Large intestine (tissue), 3 donors: Measurements from ENCODE around the gene ZIC4. TPM values are rescaled to one million over a fixed set of nuclear protein-coding genes. Genes with fewer than 3 reads are reported as not detected.

Source experiments
- DNase-seq, 2 donors: peaks; one replicate each; pipeline versions ENCODE4 v3.0.0 to v3.0.0-alpha.2; 2013
- H3K27ac ChIP-seq: one replicate; pipeline ENCODE4 v1.5.1; 2013; ENCODE audit warnings: low read length
- H3K27me3 ChIP-seq: 2 replicates; pipeline ENCODE4 v1.6.1; 2013; ENCODE audit warnings: low read length; ENCODE audit not compliant: control insufficient read depth, insufficient read depth
- H3K36me3 ChIP-seq: 2 replicates; pipeline ENCODE4 v1.6.1; 2013; ENCODE audit warnings: low read length; ENCODE audit not compliant: control insufficient read depth, insufficient read depth
- H3K4me1 ChIP-seq: one replicate; pipeline ENCODE4 v1.6.1; 2013; ENCODE audit warnings: low read length; ENCODE audit not compliant: control insufficient read depth, insufficient read depth
- H3K4me3 ChIP-seq: one replicate; pipeline ENCODE4 v1.5.1; 2013; ENCODE audit warnings: low read length
- H3K9me3 ChIP-seq: one replicate; pipeline ENCODE4 v1.6.1; 2013; ENCODE audit warnings: mild to moderate bottlenecking, low read depth, low read length, moderate library complexity; ENCODE audit not compliant: control insufficient read depth
- WGBS: methylation state at CpG from one replicate; pipeline ENCODE4 v1.1.5; 2013; ENCODE audit warnings: low lambda C conversion rate; ENCODE audit not compliant: insufficient coverage; 5-methylcytosine and 5-hydroxymethylcytosine counted together
- polyA plus RNA-seq: library from polyadenylated mRNA; unstranded; fragments of 120-200 nt; gene quantifications from one replicate; pipeline ENCODE4 v1.2.1, GENCODE V29; 2013

Gene ZIC4
- polyA plus RNA-seq, 1 donor = not detected

GRCh38 chr3:147368151-147368550, 38.2 kb downstream of the ZIC4 start:
- WGBS = 0% methylated on average over 1 of the region's 2 CpGs
- Histone ChIP-seq H3K9me3 (peaks cover 2% of the 10 kb centered on the region), H3K4me3 (no peak overlapping the region), H3K27ac (no peak overlapping the region), H3K36me3 (no peaks in the 10 kb centered on the region), H3K27me3 (peaks cover 85% of the 10 kb centered on the region), H3K4me1 (no peaks in the 10 kb centered on the region)
- no peak for DNase-seq

GRCh38 chr3:147367676-147368075, 38.7 kb downstream of the ZIC4 start:
- no CpG with 5 or more reads among the region's 1 CpG for WGBS

DNA sequence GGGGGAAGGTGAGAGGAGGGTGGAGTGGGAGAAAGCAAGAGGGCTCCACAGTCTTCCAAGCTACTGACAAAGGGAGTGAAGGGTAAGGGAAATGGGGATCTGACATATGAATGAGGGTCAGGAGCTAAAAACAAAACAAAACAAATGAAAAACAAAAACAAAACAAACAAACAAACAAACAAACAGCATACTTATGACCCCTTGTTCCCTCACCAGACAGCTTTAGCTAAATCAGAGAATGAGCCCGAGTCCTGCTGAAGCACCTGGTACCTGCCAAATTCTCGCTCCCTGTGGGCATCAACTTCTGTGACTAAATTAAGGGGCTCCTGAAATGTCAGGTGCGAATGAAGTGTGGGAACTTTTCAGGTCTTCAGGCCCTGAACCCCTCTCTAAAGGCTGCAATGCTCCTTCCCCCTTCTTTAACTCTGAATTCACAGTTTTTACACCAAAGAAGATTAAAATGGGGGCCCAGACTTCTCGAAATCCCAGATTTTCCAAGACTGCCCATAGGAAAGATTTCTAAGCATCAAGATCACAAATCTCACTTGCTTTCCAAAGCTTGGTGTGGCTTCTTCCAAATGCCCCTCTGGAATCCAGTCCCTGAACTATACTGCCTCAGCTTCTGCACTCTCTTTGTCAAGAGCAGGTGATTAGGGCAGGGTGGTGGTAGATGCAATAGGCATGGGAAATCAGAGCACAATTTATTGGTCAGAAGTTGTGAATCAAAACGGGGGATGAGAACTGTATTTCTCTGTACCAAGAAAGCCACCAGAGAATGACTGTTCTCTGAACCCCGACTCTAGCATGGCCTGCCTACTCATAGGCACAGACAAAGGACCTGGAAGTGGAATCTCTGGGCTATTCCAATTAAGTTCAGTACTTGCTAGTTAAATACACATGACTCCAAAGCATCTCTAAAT, 40.9 kb downstream of the ZIC4 start:
- WGBS = 80% methylated on average over 1 of the region's 6 CpGs
- Histone ChIP-seq H3K9me3 (peaks cover 2% of the 10 kb centered on the region), H3K4me1 (no peaks in the 10 kb centered on the region), H3K27ac (no peak overlapping the region), H3K4me3 (no peak overlapping the region), H3K36me3 (no peaks in the 10 kb centered on the region), H3K27me3 (peaks cover 77% of the 10 kb centered on the region)
- DNase-seq = no peak

More at GRCh38 chr3:147367676-147368075, 38.7 kb downstream of the ZIC4 start:
- Histone ChIP-seq H3K27me3 (peaks cover 82% of the 10 kb centered on the region), H3K27ac (no peak overlapping the region), H3K4me3 (no peak overlapping the region), H3K9me3 (peaks cover 2% of the 10 kb centered on the region), H3K36me3 (no peaks in the 10 kb centered on the region), H3K4me1 (no peaks in the 10 kb centered on the region)
- no peak for DNase-seq

GRCh38 chr3:147364771-147365170, 41.6 kb downstream of the ZIC4 start:
- H3K9me3 ChIP-seq = peaks cover 2% of the 10 kb centered on the region
- no peak overlapping the region for H3K4me3 ChIP-seq
- WGBS = 20% methylated on average over 1 of the region's 1 CpG
- H3K4me1 ChIP-seq = no peaks in the 10 kb centered on the region
- H3K36me3 ChIP-seq = no peaks in the 10 kb centered on the region
- no peak for DNase-seq
- H3K27me3 ChIP-seq = peaks cover 77% of the 10 kb centered on the region
- H3K27ac ChIP-seq = no peak overlapping the region

DNA sequence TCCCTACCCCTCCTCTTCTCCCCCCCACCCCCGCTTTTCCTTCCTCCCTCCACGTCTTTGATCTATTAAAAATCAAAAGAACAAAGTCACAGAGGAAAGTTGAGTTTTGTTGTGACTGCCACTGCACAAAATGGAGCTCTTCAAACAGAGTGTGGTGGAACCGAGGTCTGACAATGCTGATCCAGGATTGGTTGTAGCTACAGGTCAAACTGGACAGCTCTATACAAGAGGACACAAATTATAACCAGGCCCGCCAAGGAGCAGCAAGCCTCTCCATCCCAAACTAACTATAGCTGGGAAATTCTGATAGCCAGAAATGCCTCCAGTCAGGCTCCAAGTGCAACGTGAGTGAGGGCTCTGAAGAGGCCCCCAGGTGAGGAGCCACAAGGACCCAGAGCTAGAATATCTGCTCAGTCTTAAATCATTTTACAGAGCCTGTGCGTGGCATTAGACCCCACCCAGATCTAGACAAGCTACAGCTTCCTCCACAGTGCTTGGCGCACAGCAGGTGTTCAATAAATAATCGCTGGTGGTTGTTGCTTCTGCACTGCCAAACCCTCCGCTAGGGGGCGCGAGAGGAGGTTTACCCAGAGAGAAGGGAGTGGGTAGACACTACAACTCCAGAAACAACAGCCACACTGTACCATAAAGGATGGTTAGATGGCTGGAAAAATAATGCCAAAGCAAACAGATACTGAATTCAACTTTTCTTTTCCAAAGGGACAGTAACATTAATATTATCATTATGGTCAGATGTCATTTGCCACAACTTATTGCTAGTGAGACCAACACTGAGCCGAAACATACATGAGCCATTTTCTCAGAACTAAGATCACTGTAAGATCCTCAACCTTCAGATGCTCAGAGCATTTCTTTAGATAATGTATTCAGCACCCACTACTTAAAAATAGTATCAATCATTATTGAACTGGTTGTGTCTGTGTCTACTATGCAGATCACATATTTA, 44.6 kb downstream of the ZIC4 start:
- no peak overlapping the region for H3K27ac ChIP-seq
- H3K4me1 ChIP-seq = no peaks in the 10 kb centered on the region
- H3K27me3 ChIP-seq = peaks cover 82% of the 10 kb centered on the region
- no peaks in the 10 kb centered on the region for H3K36me3 ChIP-seq
- H3K4me3 ChIP-seq = no peak overlapping the region
- no peaks in the 10 kb centered on the region for H3K9me3 ChIP-seq
- DNase-seq = no peak
- WGBS = no CpG with 5 or more reads among the region's 12 CpGs

DNA sequence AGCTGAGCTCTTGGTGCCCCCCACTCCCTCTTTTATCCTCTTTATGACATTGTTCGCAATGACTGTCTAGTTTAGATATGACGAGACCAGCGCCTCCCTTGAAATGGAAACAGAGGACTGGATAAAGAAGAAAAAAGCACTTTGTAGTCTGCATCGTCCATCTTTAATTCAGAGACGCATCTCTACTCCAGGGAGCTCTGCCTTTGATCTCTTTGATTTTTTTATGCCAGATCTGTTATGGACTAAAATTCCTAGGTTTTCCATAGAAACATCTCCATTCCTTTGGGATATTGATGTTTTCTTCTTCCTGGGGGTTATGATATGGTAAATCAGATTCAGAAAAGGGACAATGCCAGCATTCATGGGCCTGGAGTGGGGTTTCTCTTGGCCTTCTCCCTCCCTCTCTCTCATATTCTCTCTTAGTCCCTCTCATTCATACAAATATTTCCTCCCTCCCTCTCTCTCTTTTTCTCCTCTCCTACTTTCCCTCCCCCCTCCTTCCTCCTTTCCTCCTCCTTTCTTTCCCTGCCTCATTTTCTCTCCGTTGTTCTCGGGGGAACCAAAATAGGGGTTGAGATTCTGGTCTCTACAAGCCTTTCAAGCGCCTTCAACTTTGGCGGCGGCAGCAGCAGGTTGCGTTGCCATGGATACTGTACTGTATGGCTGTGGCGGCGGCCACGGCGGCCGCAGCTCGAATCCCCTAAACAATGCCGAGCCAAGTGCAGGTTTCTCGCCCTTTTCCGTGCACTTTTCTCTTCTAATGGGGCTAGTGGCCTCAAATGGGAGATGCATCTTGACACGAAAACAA, 45.5 kb downstream of the ZIC4 start:
- Histone ChIP-seq H3K4me3 (no peak overlapping the region), H3K9me3 (no peaks in the 10 kb centered on the region), H3K27ac (no peak overlapping the region), H3K4me1 (no peaks in the 10 kb centered on the region), H3K36me3 (no peaks in the 10 kb centered on the region), H3K27me3 (peaks cover 90% of the 10 kb centered on the region)
- no peak for DNase-seq
- no CpG with 5 or more reads among the region's 21 CpGs for WGBS

- DNase-seq = no peak
- no peaks in the 10 kb centered on the region for H3K4me1 ChIP-seq
- WGBS = 20% methylated on average over 1 of the region's 5 CpGs
- no peaks in the 10 kb centered on the region for H3K9me3 ChIP-seq
- H3K27me3 ChIP-seq = peaks cover 90% of the 10 kb centered on the region
- H3K27ac ChIP-seq = no peak overlapping the region
- no peak overlapping the region for H3K4me3 ChIP-seq
- no peaks in the 10 kb centered on the region for H3K36me3 ChIP-seq
Measured at GRCh38 chr3:147360051-147360439, 46.3 kb downstream of the ZIC4 start.

DNA sequence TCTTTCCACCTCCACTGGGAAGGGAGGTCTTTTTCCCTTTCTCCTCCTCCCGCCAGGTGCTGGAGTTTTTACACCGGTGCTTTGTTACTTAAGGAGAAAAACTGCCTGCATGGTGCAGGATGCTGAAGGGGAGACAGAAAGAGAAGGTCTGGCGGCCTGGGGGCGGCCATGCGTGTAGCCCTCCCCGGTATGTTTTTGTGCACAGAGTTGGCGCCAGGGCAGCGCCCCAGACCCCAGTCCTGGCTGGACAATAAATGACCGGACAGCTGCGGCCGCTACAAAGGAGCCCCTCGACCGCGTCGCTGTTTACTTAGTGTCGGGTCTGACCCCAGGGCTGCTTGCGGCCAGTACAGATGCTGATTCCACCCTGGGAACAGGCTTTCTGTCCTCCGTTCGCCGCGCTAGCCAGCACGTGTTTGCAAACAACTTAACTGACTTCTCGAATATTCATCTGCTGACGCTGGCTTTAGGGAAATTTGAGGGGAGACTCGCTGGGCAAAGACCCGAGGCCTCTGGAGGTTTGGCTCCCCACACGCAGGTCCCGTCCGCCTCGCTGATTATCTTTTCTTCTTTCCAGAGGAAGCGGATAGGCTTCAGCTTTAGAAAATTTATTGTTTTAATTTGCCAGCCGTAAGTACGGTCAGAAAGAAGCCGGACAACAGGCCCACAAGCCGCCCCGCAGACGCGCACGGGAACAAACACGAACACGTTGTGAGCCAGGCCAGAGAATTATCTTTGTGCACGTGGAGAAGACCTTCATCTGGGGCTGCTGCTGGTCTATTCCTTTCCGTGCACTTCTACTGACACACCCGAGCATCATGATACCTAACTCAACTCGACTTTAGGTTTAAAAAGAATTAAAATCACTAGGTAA, 46.9 kb downstream of the ZIC4 start:
- Histone ChIP-seq H3K4me1 (no peaks in the 10 kb centered on the region), H3K27ac (no peak overlapping the region), H3K27me3 (peaks cover 91% of the 10 kb centered on the region), H3K36me3 (no peaks in the 10 kb centered on the region), H3K9me3 (peaks cover 3% of the 10 kb centered on the region), H3K4me3 (no peak overlapping the region)
- whole genome bisulfite sequencing = no CpG with 5 or more reads among the region's 45 CpGs
- DNase-seq = no peak

- Histone ChIP-seq H3K4me1 (no peaks in the 10 kb centered on the region), H3K4me3 (no peak overlapping the region), H3K27ac (no peak overlapping the region), H3K36me3 (no peaks in the 10 kb centered on the region), H3K9me3 (peaks cover 3% of the 10 kb centered on the region), H3K27me3 (peaks cover 86% of the 10 kb centered on the region)
- WGBS = no CpG with 5 or more reads among the region's 9 CpGs
- no peak for DNase-seq
Measured at GRCh38 chr3:147358144-147358992, 48.0 kb downstream of the ZIC4 start.
